ENCODE results near the gene BCL11B.

- TF ChIP-seq CTCF (conservative IDR thresholded peaks at IDR 0.05 in 1 of 2, IDR thresholded peaks at IDR 0.05 in 1 of 2; ENCODE audit: low read depth in 1 of 2, low read length in 2 of 2) (no peak), EZH2 (IDR thresholded peaks at IDR 0.05; ENCODE audit: low read length, missing control alignments) (no peak)
Measured at GRCh38 chr14:99173086-99173485, 98.9 kb downstream of the BCL11B start.
